ENCODE results near the gene KCTD10.
"Not testable (repeated sequence)": the region's sequence is repeated elsewhere in the genome, so short reads cannot be mapped to it uniquely, and the experiment has no call there.

The KCTD10 gene

GRCh38 chr12:109451400-109451799, 25.7 kb downstream of the KCTD10 start:
- no peaks in the 10 kb centered on the region for H3K9me3 Mint-ChIP-seq (ENCODE audit: low read depth)
- H3K27me3 Mint-ChIP-seq: no peaks in the 10 kb centered on the region
- H3K4me1 Mint-ChIP-seq (ENCODE audit: low read depth): no peaks in the 10 kb centered on the region
- H3K4me3 Mint-ChIP-seq: no peak overlapping the region
- peaks cover 6% of the 10 kb centered on the region for H3K36me3 Mint-ChIP-seq
- no peak overlapping the region for H3K27ac Mint-ChIP-seq

- Mint-ChIP-seq H3K4me1 (ENCODE audit: low read depth) (no peaks in the 10 kb centered on the region), H3K27me3 (no peaks in the 10 kb centered on the region), H3K9me3 (ENCODE audit: low read depth) (no peaks in the 10 kb centered on the region), H3K4me3 (no peak overlapping the region), H3K36me3 (peaks cover 6% of the 10 kb centered on the region), H3K27ac (no peak overlapping the region)
Observed at GRCh38 chr12:109450980-109451379, 26.1 kb downstream of the KCTD10 start.

DNA sequence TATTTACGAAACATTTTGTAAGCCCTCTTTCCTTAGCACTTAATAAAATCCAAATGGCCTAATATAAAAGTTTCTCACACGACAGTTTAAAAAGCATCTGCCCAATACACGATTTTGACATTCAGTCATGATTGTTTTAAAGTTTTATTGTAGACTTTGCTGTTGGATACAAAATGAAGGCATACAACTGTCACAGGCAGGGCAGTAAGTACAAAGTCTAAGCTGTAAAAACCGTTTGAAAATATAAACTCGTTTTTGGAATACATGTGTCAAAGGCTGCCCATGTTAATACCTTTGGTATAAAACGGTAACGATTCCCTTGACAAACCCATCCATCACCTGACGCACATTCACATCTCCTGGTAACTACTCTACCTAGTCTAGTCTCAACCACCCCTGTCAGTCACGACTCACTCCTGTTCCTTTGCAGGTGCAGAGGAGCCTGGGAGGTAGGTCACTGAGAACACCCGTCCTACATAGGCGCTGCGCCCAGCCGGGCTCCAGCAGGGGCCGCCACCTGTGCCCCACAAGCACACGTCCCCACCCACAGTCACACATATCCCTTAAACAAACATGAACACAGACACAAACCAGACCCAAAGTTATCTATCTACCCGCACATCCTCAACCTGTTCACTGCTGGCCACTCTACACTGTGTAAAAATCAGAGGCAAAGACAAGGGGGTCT, 27.1 kb downstream of the KCTD10 start:
- Mint-ChIP-seq H3K36me3 (peaks cover 6% of the 10 kb centered on the region), H3K4me1 (ENCODE audit: low read depth) (no peaks in the 10 kb centered on the region), H3K9me3 (ENCODE audit: low read depth) (no peaks in the 10 kb centered on the region), H3K27me3 (no peaks in the 10 kb centered on the region), H3K4me3 (no peak overlapping the region), H3K27ac (no peak overlapping the region)

- H3K36me3 Mint-ChIP-seq: peaks cover 2% of the 10 kb centered on the region
- no peaks in the 10 kb centered on the region for H3K9me3 Mint-ChIP-seq (ENCODE audit: low read depth)
- H3K4me1 Mint-ChIP-seq (ENCODE audit: low read depth): no peaks in the 10 kb centered on the region
- H3K4me3 Mint-ChIP-seq: no peak overlapping the region
- H3K27me3 Mint-ChIP-seq: no peaks in the 10 kb centered on the region
- H3K27ac Mint-ChIP-seq: no peak overlapping the region
Observed at GRCh38 chr12:109448707-109449390, 28.3 kb downstream of the KCTD10 start.

- Mint-ChIP-seq H3K27me3 (no peaks in the 10 kb centered on the region), H3K4me3 (no peak overlapping the region), H3K27ac (no peak overlapping the region), H3K36me3 (peaks cover 2% of the 10 kb centered on the region), H3K4me1 (ENCODE audit: low read depth) (no peaks in the 10 kb centered on the region), H3K9me3 (ENCODE audit: low read depth) (no peaks in the 10 kb centered on the region)
Observed at GRCh38 chr12:109448272-109448671, 28.8 kb downstream of the KCTD10 start.

- Mint-ChIP-seq H3K4me1 (ENCODE audit: low read depth) (no peaks in the 10 kb centered on the region), H3K9me3 (ENCODE audit: low read depth) (no peaks in the 10 kb centered on the region), H3K27ac (no peak overlapping the region), H3K36me3 (peaks cover 2% of the 10 kb centered on the region), H3K27me3 (no peaks in the 10 kb centered on the region), H3K4me3 (no peak overlapping the region)
Observed at GRCh38 chr12:109447482-109447881, 29.6 kb downstream of the KCTD10 start.

DNA sequence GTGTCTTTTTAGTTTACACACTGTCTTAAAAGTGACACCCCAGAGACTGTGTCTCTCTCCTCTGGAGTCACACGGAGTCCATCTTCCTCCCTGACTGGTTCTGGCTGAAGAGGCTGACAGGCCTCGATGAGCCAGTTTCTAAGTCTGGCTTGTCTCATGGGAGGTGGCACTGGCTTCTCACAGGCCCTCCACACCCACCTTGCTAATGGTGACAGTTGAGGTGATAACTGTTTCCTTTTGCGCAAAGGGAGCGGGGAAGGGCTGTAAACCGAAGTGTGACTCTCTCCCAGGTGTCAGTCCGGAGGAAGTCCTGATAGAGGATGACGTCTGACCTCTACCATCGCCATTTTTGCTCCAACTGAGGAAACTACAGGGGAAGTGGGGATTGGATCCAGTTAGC, 30.2 kb downstream of the KCTD10 start:
- H3K36me3 Mint-ChIP-seq: peaks cover under 1% of the 10 kb centered on the region
- no peaks in the 10 kb centered on the region for H3K4me1 Mint-ChIP-seq (ENCODE audit: low read depth)
- no peak overlapping the region for H3K27ac Mint-ChIP-seq

GRCh38 chr12:109445191-109445609, 31.9 kb downstream of the KCTD10 start:
- Mint-ChIP-seq H3K27ac (no peak overlapping the region), H3K27me3 (no peaks in the 10 kb centered on the region), H3K36me3 (peaks cover 2% of the 10 kb centered on the region), H3K4me3 (no peak overlapping the region), H3K4me1 (ENCODE audit: low read depth) (no peaks in the 10 kb centered on the region), H3K9me3 (ENCODE audit: low read depth) (no peaks in the 10 kb centered on the region)

More for the DNA sequence above, 30.2 kb downstream of the KCTD10 start:
- no peak overlapping the region for H3K4me3 Mint-ChIP-seq
- no peaks in the 10 kb centered on the region for H3K27me3 Mint-ChIP-seq
- H3K9me3 Mint-ChIP-seq (ENCODE audit: low read depth): no peaks in the 10 kb centered on the region

GRCh38 chr12:109444259-109444658, 32.8 kb downstream of the KCTD10 start:
- Mint-ChIP-seq H3K27ac (no peak overlapping the region), H3K4me3 (no peak overlapping the region), H3K9me3 (ENCODE audit: low read depth) (no peaks in the 10 kb centered on the region), H3K27me3 (no peaks in the 10 kb centered on the region), H3K4me1 (ENCODE audit: low read depth) (no peaks in the 10 kb centered on the region), H3K36me3 (peaks cover 2% of the 10 kb centered on the region)

GRCh38 chr12:109443794-109444193, 33.3 kb downstream of the KCTD10 start:
- Mint-ChIP-seq H3K4me3 (no peak overlapping the region), H3K27me3 (no peaks in the 10 kb centered on the region), H3K36me3 (peaks cover 2% of the 10 kb centered on the region), H3K27ac (no peak overlapping the region), H3K4me1 (ENCODE audit: low read depth) (no peaks in the 10 kb centered on the region), H3K9me3 (ENCODE audit: low read depth) (no peaks in the 10 kb centered on the region)

DNA sequence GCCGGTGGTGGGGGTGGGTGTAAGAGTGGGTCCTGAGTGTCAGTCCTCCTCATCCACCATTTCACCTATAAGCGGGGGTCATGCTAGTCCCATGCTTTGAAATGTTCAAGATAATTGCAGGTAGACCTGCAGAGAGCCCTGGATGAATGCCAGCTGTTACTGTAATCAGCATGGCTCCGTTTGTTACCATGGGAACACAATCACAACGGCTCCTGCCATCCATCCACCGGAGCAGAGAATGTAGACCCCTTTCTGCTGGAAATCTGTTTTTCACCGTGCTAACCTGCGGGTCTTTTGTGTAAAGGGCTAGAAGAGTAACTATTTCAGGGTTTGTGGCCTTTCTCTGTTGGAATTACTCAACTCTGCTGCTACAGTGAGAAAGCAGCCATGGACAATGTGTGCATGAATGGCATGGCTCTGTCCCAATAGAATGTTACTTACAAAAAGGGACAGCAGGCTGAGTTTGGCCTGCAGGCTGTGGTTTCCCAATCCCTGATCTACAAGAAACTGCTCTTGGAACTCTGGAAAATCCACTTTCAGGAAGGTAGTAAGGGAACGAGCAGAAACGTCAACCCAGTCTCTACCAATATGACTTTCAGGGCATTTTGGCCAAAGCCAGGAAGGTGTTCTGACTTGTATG, 36.1 kb downstream of the KCTD10 start:
- Mint-ChIP-seq H3K27me3 (no peaks in the 10 kb centered on the region), H3K27ac (no peak overlapping the region), H3K4me1 (ENCODE audit: low read depth) (no peaks in the 10 kb centered on the region), H3K36me3 (peaks cover 2% of the 10 kb centered on the region), H3K9me3 (ENCODE audit: low read depth) (no peaks in the 10 kb centered on the region), H3K4me3 (no peak overlapping the region)

GRCh38 chr12:109439951-109440350, 37.1 kb downstream of the KCTD10 start:
- H3K27ac Mint-ChIP-seq; H3K4me1 Mint-ChIP-seq (ENCODE audit: low read depth); H3K27me3 Mint-ChIP-seq; H3K9me3 Mint-ChIP-seq (ENCODE audit: low read depth); H3K4me3 Mint-ChIP-seq; H3K36me3 Mint-ChIP-seq: not testable (repeated sequence)

GRCh38 chr12:109439181-109439580, 37.9 kb downstream of the KCTD10 start:
- H3K4me1 Mint-ChIP-seq (ENCODE audit: low read depth): no peaks in the 10 kb centered on the region
- H3K36me3 Mint-ChIP-seq: peaks cover 2% of the 10 kb centered on the region
- no peak overlapping the region for H3K4me3 Mint-ChIP-seq
- H3K9me3 Mint-ChIP-seq (ENCODE audit: low read depth): no peaks in the 10 kb centered on the region
- no peaks in the 10 kb centered on the region for H3K27me3 Mint-ChIP-seq
- no peak overlapping the region for H3K27ac Mint-ChIP-seq

DNA sequence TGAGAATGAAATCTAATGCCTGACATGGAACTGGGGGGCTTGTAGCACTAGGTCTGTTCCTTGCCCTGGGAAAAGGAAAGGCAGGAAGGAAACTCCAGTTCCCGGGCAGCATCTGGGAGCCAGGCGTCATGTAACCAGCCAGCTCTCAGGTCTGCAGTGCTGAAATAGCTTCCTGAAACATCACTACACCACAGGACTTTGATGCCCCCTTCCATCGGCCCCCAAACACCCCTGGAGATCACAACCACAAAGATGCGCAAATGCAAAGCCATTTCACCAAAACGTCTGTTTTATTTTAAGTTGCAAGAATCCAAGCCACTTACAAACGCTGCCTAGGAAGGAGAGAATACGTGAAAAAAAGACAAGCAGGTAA, 40.9 kb downstream of the KCTD10 start:
- Mint-ChIP-seq H3K36me3 (no peaks in the 10 kb centered on the region), H3K4me3 (no peak overlapping the region), H3K9me3 (ENCODE audit: low read depth) (no peaks in the 10 kb centered on the region), H3K27ac (no peak overlapping the region), H3K4me1 (ENCODE audit: low read depth) (peaks cover 11% of the 10 kb centered on the region), H3K27me3 (no peaks in the 10 kb centered on the region)

GRCh38 chr12:109435428-109436187, 41.5 kb downstream of the KCTD10 start:
- H3K9me3 Mint-ChIP-seq (ENCODE audit: low read depth): no peaks in the 10 kb centered on the region
- H3K36me3 Mint-ChIP-seq: no peaks in the 10 kb centered on the region
- H3K27ac Mint-ChIP-seq: no peak overlapping the region
- peaks cover 11% of the 10 kb centered on the region for H3K4me1 Mint-ChIP-seq (ENCODE audit: low read depth)
- no peak overlapping the region for H3K4me3 Mint-ChIP-seq
- H3K27me3 Mint-ChIP-seq: no peaks in the 10 kb centered on the region
